ENCODE results near the gene MBD6.
"Not testable (repeated sequence)": the region's sequence is repeated elsewhere in the genome, so short reads cannot be mapped to it uniquely, and the experiment has no call there.

The MBD6 gene

GRCh38 chr12:57569858-57570257, 47.2 kb downstream of the MBD6 start:
- H3K9ac ChIP-seq (ENCODE audit: low read length): no peak overlapping the region

GRCh38 chr12:57570438-57570837, 47.8 kb downstream of the MBD6 start:
- H3K27ac ChIP-seq (ENCODE audit: low read depth, low read length); H2AFZ ChIP-seq (ENCODE audit: low read depth, low read length, severe bottlenecking); H3K36me3 ChIP-seq (ENCODE audit: low read length); H3K9me2 ChIP-seq (replicated peaks; ENCODE audit: insufficient read depth, low read length); H3K4me2 ChIP-seq (ENCODE audit: low read depth, low read length, poor library complexity, severe bottlenecking); H3K27me3 ChIP-seq (ENCODE audit: low read length); H3K4me3 ChIP-seq (ENCODE audit: insufficient read depth, low read length, poor library complexity, severe bottlenecking); H3K9ac ChIP-seq (ENCODE audit: low read length); H3F3A ChIP-seq (ENCODE audit: insufficient read depth); H3K79me2 ChIP-seq (ENCODE audit: insufficient read depth, low read length); H4K20me1 ChIP-seq (ENCODE audit: low read depth, low read length); H3K9me3 ChIP-seq (ENCODE audit: insufficient read depth, low read length): not testable (repeated sequence)

More at GRCh38 chr12:57569858-57570257, 47.2 kb downstream of the MBD6 start:
- Histone ChIP-seq H3K4me3 (ENCODE audit: insufficient read depth, low read length, poor library complexity, severe bottlenecking) (no peak overlapping the region), H3K27me3 (ENCODE audit: low read length) (no peaks in the 10 kb centered on the region), H3K36me3 (ENCODE audit: low read length) (no peaks in the 10 kb centered on the region), H3F3A (ENCODE audit: insufficient read depth) (no peaks in the 10 kb centered on the region), H3K9me2 (replicated peaks; ENCODE audit: insufficient read depth, low read length) (no peaks in the 10 kb centered on the region), H3K27ac (ENCODE audit: low read depth, low read length) (no peak overlapping the region), H4K20me1 (ENCODE audit: low read depth, low read length) (no peaks in the 10 kb centered on the region), H3K79me2 (ENCODE audit: insufficient read depth, low read length) (no peaks in the 10 kb centered on the region), H2AFZ (ENCODE audit: low read depth, low read length, severe bottlenecking) (no peak overlapping the region), H3K4me2 (ENCODE audit: low read depth, low read length, poor library complexity, severe bottlenecking) (no peak overlapping the region), H3K9me3 (ENCODE audit: insufficient read depth, low read length) (no peaks in the 10 kb centered on the region)
- TF ChIP-seq EZH2phosphoT487 (conservative IDR thresholded peaks at IDR 0.05; ENCODE audit: low read length): no peak
- no peak for TF ChIP-seq CTCF (IDR thresholded peaks at IDR 0.05; ENCODE audit: insufficient read depth, low read length, poor library complexity, severe bottlenecking)

- TF ChIP-seq CTCF (IDR thresholded peaks at IDR 0.05; ENCODE audit: insufficient read depth, low read length, poor library complexity, severe bottlenecking) (no peak), EZH2phosphoT487 (conservative IDR thresholded peaks at IDR 0.05; ENCODE audit: low read length) (no peak)
- Histone ChIP-seq H3K27me3 (ENCODE audit: low read length) (no peaks in the 10 kb centered on the region), H3K4me3 (ENCODE audit: insufficient read depth, low read length, poor library complexity, severe bottlenecking) (no peak overlapping the region), H3K9me3 (ENCODE audit: insufficient read depth, low read length) (no peaks in the 10 kb centered on the region), H3K4me2 (ENCODE audit: low read depth, low read length, poor library complexity, severe bottlenecking) (no peak overlapping the region), H3F3A (ENCODE audit: insufficient read depth) (no peaks in the 10 kb centered on the region), H3K79me2 (ENCODE audit: insufficient read depth, low read length) (no peaks in the 10 kb centered on the region), H3K27ac (ENCODE audit: low read depth, low read length) (no peak overlapping the region), H2AFZ (ENCODE audit: low read depth, low read length, severe bottlenecking) (no peak overlapping the region), H3K9me2 (replicated peaks; ENCODE audit: insufficient read depth, low read length) (no peaks in the 10 kb centered on the region), H3K36me3 (ENCODE audit: low read length) (no peaks in the 10 kb centered on the region), H3K9ac (ENCODE audit: low read length) (no peak overlapping the region), H4K20me1 (ENCODE audit: low read depth, low read length) (no peaks in the 10 kb centered on the region)
These were observed 49.5 kb downstream of the MBD6 start for GRCh38 chr12:57571926-57572762.

GRCh38 chr12:57574795-57575194, 52.2 kb downstream of the MBD6 start:
- H3K4me2 ChIP-seq (ENCODE audit: low read depth, low read length, poor library complexity, severe bottlenecking): no peak overlapping the region
- no peaks in the 10 kb centered on the region for H3K36me3 ChIP-seq (ENCODE audit: low read length)
- H4K20me1 ChIP-seq (ENCODE audit: low read depth, low read length): no peaks in the 10 kb centered on the region
- no peaks in the 10 kb centered on the region for H3K9me2 ChIP-seq (replicated peaks; ENCODE audit: insufficient read depth, low read length)
- no peaks in the 10 kb centered on the region for H3F3A ChIP-seq (ENCODE audit: insufficient read depth)
- H2AFZ ChIP-seq (ENCODE audit: low read depth, low read length, severe bottlenecking): no peak overlapping the region
- no peak overlapping the region for H3K9ac ChIP-seq (ENCODE audit: low read length)
- H3K27me3 ChIP-seq (ENCODE audit: low read length): no peaks in the 10 kb centered on the region
- H3K79me2 ChIP-seq (ENCODE audit: insufficient read depth, low read length): no peaks in the 10 kb centered on the region
- H3K9me3 ChIP-seq (ENCODE audit: insufficient read depth, low read length): no peaks in the 10 kb centered on the region
- no peak overlapping the region for H3K27ac ChIP-seq (ENCODE audit: low read depth, low read length)
- no peak overlapping the region for H3K4me3 ChIP-seq (ENCODE audit: insufficient read depth, low read length, poor library complexity, severe bottlenecking)
- no peak for TF ChIP-seq CTCF (IDR thresholded peaks at IDR 0.05; ENCODE audit: insufficient read depth, low read length, poor library complexity, severe bottlenecking)
- no peak for TF ChIP-seq EZH2phosphoT487 (conservative IDR thresholded peaks at IDR 0.05; ENCODE audit: low read length)

All from SU-DHL-6 (cell line).